ENCODE data around the gene SAE1.
A peak's percentile ranks its signal among the peaks of the same experiment; 100 is the strongest.

SAE1 gene

GRCh38 chr19:47256693-47257410 is 126.2 kb downstream of the SAE1 start:
- Histone ChIP-seq H3K9me3 (ENCODE audit: low read depth, low read length) (no peaks in the 10 kb centered on the region), H3K27ac (peak overlapping the region; percentile 86), H3K4me3 (peak overlapping the region; percentile 85), H3K9ac (ENCODE audit: insufficient read length) (peak overlapping the region; percentile 78), H3K36me3 (ENCODE audit: insufficient read depth, low read length) (peaks cover 26% of the 10 kb centered on the region; the same call in 1 of the 2 replicates)
- DNase-seq (ENCODE audit: low read depth, low spot score): peak; percentile 95
- TF ChIP-seq FOXP2 (optimal IDR thresholded peaks at IDR 0.05; ENCODE audit: control extremely low read depth, extremely low read length, insufficient read depth) (peak; percentile 63), EZH2 (IDR thresholded peaks at IDR 0.05) (no peak)

GRCh38 chr19:47257411-47258169 is 127.0 kb downstream of the SAE1 start:
- Histone ChIP-seq H3K9ac (ENCODE audit: insufficient read length) (peak overlapping the region; percentile 88), H3K9me3 (ENCODE audit: low read depth, low read length) (no peaks in the 10 kb centered on the region), H3K36me3 (ENCODE audit: insufficient read depth, low read length) (peaks cover 26% of the 10 kb centered on the region; the same call in 1 of the 2 replicates), H3K4me3 (peak overlapping the region; percentile 85), H3K27ac (peak overlapping the region; percentile 86)
- DNase-seq (ENCODE audit: low read depth, low spot score): no peak
- TF ChIP-seq EZH2 (IDR thresholded peaks at IDR 0.05): no peak
- peak; percentile 43 for TF ChIP-seq POLR2AphosphoS5 (IDR thresholded peaks at IDR 0.05; ENCODE audit: borderline replicate concordance, low read depth, low read length)

- TF ChIP-seq EZH2 (IDR thresholded peaks at IDR 0.05) (no peak), FOXP2 (optimal IDR thresholded peaks at IDR 0.05; ENCODE audit: control extremely low read depth, extremely low read length, insufficient read depth) (no peak), POLR2AphosphoS5 (IDR thresholded peaks at IDR 0.05; ENCODE audit: borderline replicate concordance, low read depth, low read length) (no peak)
- Histone ChIP-seq H3K27ac (no peak overlapping the region), H3K9ac (ENCODE audit: insufficient read length) (peak overlapping the region; percentile 88)
Observed at GRCh38 chr19:47258434-47258833, 127.8 kb downstream of the SAE1 start.

GRCh38 chr19:47258895-47259555 is 128.4 kb downstream of the SAE1 start:
- Histone ChIP-seq H3K36me3 (ENCODE audit: insufficient read depth, low read length) (peaks cover 29% of the 10 kb centered on the region; the same call in 1 of the 2 replicates), H3K9ac (ENCODE audit: insufficient read length) (peak overlapping the region; percentile 17), H3K9me3 (ENCODE audit: low read depth, low read length) (no peaks in the 10 kb centered on the region), H3K27ac (no peak overlapping the region), H3K4me3 (no peak overlapping the region)
- no peak for TF ChIP-seq FOXP2 (optimal IDR thresholded peaks at IDR 0.05; ENCODE audit: control extremely low read depth, extremely low read length, insufficient read depth)
- no peak for TF ChIP-seq POLR2AphosphoS5 (IDR thresholded peaks at IDR 0.05; ENCODE audit: borderline replicate concordance, low read depth, low read length)
- no peak for TF ChIP-seq EZH2 (IDR thresholded peaks at IDR 0.05)
- no peak for DNase-seq (ENCODE audit: low read depth, low spot score)

More at GRCh38 chr19:47258434-47258833, 127.8 kb downstream of the SAE1 start:
- DNase-seq (ENCODE audit: low read depth, low spot score): no peak
- Histone ChIP-seq H3K9me3 (ENCODE audit: low read depth, low read length) (no peaks in the 10 kb centered on the region), H3K36me3 (ENCODE audit: insufficient read depth, low read length) (peaks cover 29% of the 10 kb centered on the region; the same call in 1 of the 2 replicates), H3K4me3 (peak overlapping the region; percentile 85)
